GM23248 (cell line): Measurements from ENCODE around the gene RNU1-2.
"Not testable (repeated sequence)": the region's sequence is repeated elsewhere in the genome, so short reads cannot be mapped to it uniquely, and the experiment has no call there.

Experiments used
- EZH2 ChIP-seq: fragments of 200-600 bp; sonication (generic); IDR thresholded peaks from 2 replicates; pipeline ENCODE4 v1.6.1; 2018; ENCODE audit warnings: antibody characterized with exemption, mild to moderate bottlenecking; ENCODE audit not compliant: insufficient read depth, poor library complexity, severe bottlenecking
- EZH2phosphoT487 ChIP-seq: fragments of 200-600 bp; sonication (generic); IDR thresholded peaks from 2 replicates; pipeline ENCODE4 v1.6.1; 2018; ENCODE audit warnings: antibody characterized with exemption, moderate library complexity, mild to moderate bottlenecking, low read depth; ENCODE audit not compliant: insufficient read depth

DNA sequence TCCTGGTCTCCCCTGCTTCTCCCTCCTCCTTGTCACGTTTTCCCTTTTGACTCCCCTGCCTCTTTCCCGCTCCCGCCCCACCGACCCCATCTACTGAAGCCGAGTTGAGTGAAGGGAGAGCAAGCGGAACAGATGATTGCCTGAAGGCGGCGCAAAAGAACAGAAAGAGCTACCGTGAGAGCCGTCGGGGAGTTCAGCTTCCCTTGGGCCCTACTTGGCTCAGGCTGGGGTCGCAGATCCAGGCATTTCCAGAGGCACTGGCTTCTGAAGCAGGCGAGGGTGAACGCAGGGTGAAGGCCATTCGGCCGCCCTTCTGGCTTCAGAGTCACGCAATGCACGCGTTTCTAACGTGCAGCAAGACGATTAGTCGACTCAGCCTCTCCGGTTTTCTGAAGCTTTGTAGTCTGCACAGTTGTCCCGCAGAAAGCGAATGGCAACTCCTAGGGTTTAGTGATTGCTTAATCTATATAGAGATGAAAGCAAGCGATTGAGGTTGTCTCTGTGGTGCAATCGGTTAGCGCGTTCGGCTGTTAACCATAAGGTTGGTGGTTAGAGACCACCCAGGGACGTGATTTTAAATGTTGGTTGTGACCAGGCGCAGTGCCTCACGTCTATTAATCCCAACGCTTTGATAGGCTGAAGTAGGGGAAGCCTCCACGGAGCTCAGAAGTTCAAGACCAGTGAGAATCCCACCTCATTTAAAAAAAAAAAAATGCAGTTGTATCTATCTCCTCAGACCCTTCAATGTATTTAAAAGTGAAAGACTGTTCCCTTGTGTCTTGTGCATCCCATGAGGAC lies 20.6 kb upstream of the RNU1-2 start:
- TF ChIP-seq EZH2phosphoT487, EZH2: not testable (repeated sequence)
